GM06990 (cell line): Measurements from ENCODE around the gene DSG3.
A peak's percentile ranks its signal among the peaks of the same experiment; 100 is the strongest.
"Not testable (repeated sequence)": the region's sequence is repeated elsewhere in the genome, so short reads cannot be mapped to it uniquely, and the experiment has no call there.

ENCODE experiments used
- DNase-seq: peaks from one replicate; pipeline ENCODE4 v3.0.0-alpha.2; 2011; ENCODE audit not compliant: insufficient read length; ENCODE audit errors: extremely low read depth
- H3K27me3 ChIP-seq: replicated peaks from 2 replicates; pipeline ENCODE4 v1.6.0; 2011; ENCODE audit warnings: low read length; ENCODE audit not compliant: control insufficient read depth, insufficient read depth
- H3K36me3 ChIP-seq: 2 replicates; pipeline ENCODE4 v1.5.1; 2011; ENCODE audit warnings: low read length; ENCODE audit not compliant: control insufficient read depth, insufficient read depth
- H3K4me3 ChIP-seq: replicated peaks from 2 replicates; pipeline ENCODE4 v1.5.1; 2011; ENCODE audit warnings: low read depth, mild to moderate bottlenecking, control low read depth, low read length
- TF ChIP-seq, protein P1 (sequence below): IDR thresholded peaks from 2 replicates; pipeline ENCODE4 v1.5.1; 2011; ENCODE audit warnings: low read length, control low read depth, mild to moderate bottlenecking, inconsistent platforms; ENCODE audit not compliant: insufficient read depth, poor library complexity, severe bottlenecking

Gene DSG3

DNA sequence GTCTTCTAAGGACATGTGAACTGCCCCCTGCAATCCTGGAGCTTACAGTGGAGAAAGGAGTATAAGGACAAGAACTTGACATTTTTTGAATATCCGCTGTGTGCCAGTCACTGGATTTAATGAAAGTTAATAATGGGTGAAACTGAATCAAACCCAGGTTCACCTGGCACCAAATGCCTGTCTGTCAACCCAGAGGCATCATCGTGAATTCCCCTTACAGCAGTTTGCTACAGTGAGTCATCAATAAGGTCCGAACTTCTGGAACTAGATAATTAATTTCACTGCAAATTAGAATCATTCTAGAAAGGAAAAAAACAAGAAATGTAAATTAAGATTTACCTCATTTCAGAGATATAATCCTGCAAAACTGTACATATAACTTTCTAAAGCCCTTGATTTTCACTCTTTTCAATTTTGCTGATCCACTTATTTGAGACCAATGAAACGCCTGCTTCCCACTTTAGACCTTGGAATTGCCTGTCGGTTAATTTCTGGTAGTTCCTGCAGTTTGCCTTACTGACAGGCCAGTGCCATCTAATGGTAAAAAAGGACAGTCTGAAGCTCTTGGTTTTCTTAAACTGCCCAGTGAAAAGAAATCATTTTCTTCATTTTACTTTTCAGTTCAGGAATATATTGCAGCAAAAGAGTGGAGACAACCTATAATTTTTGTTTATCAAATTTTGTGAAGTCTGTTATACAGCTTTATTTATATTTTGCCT, 58.6 kb downstream of the DSG3 start:
- no peak overlapping the region for H3K4me3 ChIP-seq
- no peak for DNase-seq
- no peaks in the 10 kb centered on the region for H3K36me3 ChIP-seq
- H3K27me3 ChIP-seq, result no peaks in the 10 kb centered on the region
- TF ChIP-seq, protein P1, sequence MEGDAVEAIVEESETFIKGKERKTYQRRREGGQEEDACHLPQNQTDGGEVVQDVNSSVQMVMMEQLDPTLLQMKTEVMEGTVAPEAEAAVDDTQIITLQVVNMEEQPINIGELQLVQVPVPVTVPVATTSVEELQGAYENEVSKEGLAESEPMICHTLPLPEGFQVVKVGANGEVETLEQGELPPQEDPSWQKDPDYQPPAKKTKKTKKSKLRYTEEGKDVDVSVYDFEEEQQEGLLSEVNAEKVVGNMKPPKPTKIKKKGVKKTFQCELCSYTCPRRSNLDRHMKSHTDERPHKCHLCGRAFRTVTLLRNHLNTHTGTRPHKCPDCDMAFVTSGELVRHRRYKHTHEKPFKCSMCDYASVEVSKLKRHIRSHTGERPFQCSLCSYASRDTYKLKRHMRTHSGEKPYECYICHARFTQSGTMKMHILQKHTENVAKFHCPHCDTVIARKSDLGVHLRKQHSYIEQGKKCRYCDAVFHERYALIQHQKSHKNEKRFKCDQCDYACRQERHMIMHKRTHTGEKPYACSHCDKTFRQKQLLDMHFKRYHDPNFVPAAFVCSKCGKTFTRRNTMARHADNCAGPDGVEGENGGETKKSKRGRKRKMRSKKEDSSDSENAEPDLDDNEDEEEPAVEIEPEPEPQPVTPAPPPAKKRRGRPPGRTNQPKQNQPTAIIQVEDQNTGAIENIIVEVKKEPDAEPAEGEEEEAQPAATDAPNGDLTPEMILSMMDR, result no peak

DNA sequence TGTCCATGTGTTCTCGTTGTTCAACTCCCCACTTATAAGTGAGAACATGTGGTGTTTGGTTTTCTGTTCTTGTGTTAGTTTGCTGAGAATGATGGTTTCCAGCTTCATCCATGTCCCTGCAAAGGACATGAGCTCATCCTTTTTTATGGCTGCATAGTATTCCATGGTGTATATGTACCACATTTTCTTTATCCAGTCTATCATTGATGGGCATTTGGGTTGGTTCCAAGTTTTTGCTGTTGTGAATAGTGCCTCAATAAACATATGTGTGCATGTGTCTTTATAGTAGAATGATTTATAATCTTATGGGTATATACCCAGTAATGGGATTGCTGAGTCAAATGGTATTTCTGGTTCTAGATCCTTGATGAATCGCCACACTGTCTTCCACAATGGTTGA, 59.6 kb downstream of the DSG3 start:
- not testable (repeated sequence) for H3K4me3 ChIP-seq, H3K36me3 ChIP-seq, DNase-seq

DNA sequence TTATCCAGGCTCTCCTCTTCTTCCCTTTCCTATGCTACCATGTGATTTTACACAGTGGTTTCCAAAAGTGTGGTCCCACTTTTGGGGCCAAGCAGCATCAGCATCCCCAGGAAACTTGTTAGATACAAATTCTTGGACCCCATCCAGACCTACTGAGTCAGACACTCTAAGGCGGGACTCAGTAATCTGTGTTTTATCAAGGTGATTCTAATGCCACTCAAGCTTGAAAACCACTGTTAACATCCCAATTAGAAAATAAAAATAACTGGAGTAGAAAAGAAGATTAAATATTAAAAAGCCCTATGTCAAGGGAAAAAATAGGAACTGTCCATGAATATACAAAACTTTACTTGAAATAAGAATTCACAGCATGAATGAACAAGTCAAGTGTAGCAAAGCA, 61.2 kb downstream of the DSG3 start:
- no peak for DNase-seq
- TF ChIP-seq, protein P1, result no peak
- no peaks in the 10 kb centered on the region for H3K36me3 ChIP-seq
- no peaks in the 10 kb centered on the region for H3K27me3 ChIP-seq
- no peak overlapping the region for H3K4me3 ChIP-seq

More for the DNA sequence above, 59.6 kb downstream of the DSG3 start:
- not testable (repeated sequence) for H3K27me3 ChIP-seq

DNA sequence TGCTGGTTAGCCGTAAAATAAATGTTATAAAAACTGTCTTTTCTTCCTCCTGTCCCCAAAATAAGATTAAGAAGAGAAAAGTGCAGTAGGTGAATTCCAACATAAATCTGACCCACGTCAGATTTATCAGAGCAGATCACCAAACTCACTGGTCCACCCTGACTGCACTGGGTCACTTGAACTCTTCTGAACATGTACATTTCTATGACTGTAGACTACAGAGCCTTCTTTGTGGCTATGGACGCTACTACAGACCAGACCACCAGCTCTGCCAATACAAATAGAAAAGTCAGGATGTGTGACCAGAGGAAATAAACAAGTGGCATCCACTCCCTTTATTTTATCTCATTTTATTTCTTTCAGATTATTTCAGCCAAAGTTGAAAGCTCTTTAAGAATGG, 62.0 kb downstream of the DSG3 start:
- Histone ChIP-seq H3K27me3 (no peaks in the 10 kb centered on the region), H3K4me3 (no peak overlapping the region), H3K36me3 (no peaks in the 10 kb centered on the region)
- TF ChIP-seq, protein P1, result no peak
- no peak for DNase-seq

DNA sequence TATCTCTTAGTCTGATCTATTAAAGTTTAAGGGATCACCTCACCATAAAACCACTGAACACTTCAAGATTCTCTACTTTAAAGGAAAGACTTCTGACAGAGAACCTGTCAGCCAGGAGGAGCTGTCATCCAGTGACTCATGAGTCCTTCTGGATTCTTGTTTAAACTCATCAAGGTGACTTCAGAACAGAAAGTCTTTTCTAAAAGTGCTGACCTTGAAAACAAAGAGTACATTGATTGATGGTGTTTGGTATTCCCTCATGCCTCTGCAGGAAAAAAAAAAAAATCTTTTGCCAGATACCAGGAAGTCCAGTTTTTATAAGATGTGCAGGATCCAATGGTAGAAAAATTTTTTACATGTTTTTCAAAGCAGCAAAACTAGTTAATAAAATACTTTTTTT, 62.8 kb downstream of the DSG3 start:
- no peaks in the 10 kb centered on the region for H3K36me3 ChIP-seq
- DNase-seq, result no peak
- TF ChIP-seq, protein P1, result no peak

DNA sequence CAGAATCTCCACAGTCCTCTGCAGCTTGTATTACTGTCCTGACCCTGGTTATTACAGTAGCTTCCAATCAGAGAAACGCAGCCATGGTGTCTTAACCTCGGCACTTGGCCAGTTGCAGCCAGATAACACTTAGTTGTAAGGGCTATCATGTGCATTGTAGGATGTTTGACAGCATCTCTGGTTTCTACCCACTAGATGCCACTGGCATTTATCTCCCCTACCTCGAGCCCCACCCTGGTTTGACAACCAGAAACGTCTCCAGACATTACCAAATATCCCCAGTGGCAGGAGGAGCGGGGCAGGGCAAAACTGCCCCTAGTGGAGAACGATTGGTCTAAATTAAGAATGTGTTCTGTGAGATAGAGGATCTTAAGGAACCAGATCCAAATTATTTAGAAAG, 63.6 kb downstream of the DSG3 start:
- no peak for DNase-seq
- Histone ChIP-seq H3K4me3 (no peak overlapping the region), H3K36me3 (no peaks in the 10 kb centered on the region), H3K27me3 (no peaks in the 10 kb centered on the region)
- TF ChIP-seq, protein P1, result peak; percentile 33

More for the DNA sequence above, 62.8 kb downstream of the DSG3 start:
- no peaks in the 10 kb centered on the region for H3K27me3 ChIP-seq
- H3K4me3 ChIP-seq, result no peak overlapping the region
